ENCODE measurements around the gene RNF167.
A peak's percentile ranks its signal among the peaks of the same experiment; 100 is the strongest.

RNF167 gene

GRCh38 chr17:4939546-4939795 is 597 bp upstream of the RNF167 start:
- Histone ChIP-seq H3K36me3 (ENCODE audit: control insufficient read depth in 2 of 2, insufficient read depth in 1 of 2, low read length in 2 of 2) (peaks cover 38 to 68% of the 10 kb centered on the region in 2 experiments), H3K4me3 (ENCODE audit: low read depth, low read length) (peak overlapping the region; percentile 87), H3K4me1 (ENCODE audit: control insufficient read depth, insufficient read depth, low read length) (peaks cover 9% of the 10 kb centered on the region), H3K9me3 (ENCODE audit: control insufficient read depth, insufficient read depth, low read depth, low read length) (no peaks in the 10 kb centered on the region), H3K27ac (ENCODE audit: extremely low read depth, low read depth, low read length) (peak overlapping the region; percentile 93)
- ChIA-PET CTCF (interaction anchor here (0.5 to 3.0 kb wide), 9 partner anchors 9 to 1060 kb away, joined by 3 to 20 read pairs (median 3); partner anchors contain the start of genes CHRNE and PFN1), POLR2A (interaction anchor here (0.6 to 3.4 kb wide), 21 partner anchors 10 to 252 kb away, joined by 3 to 109 read pairs (median 9); partner anchors contain the start of genes CAMTA2, CHRNE, ENO3 and INCA1)
- peak; percentile 70; the same call in 1 of the 2 replicates for TF ChIP-seq ZSCAN5A (tag by site-specific recombination; IDR thresholded peaks at IDR 0.05)
- no peak for TF ChIP-seq MZF1 (tag by site-specific recombination; IDR thresholded peaks at IDR 0.05; ENCODE audit: borderline replicate concordance)
- no peak for TF ChIP-seq ZFP41 (tag by site-specific recombination; IDR thresholded peaks at IDR 0.05; ENCODE audit: borderline replicate concordance)
- TF ChIP-seq REPIN1 (tag by site-specific recombination; IDR thresholded peaks at IDR 0.05; ENCODE audit: low read depth), result no peak
- no peak for TF ChIP-seq ZNF280D (tag by site-specific recombination; IDR thresholded peaks at IDR 0.05)
- TF ChIP-seq ZNF248 (tag by site-specific recombination; IDR thresholded peaks at IDR 0.05), result no peak
- peak; percentile 86 for TF ChIP-seq ZIC2 (tag by site-specific recombination; IDR thresholded peaks at IDR 0.05)
- peak; percentile 51; the same call in 1 of the 2 replicates for TF ChIP-seq ZBTB48 (tag by site-specific recombination; IDR thresholded peaks at IDR 0.05)
- TF ChIP-seq CTCF (tag by site-specific recombination; IDR thresholded peaks at IDR 0.05), result no peak
- no peak for TF ChIP-seq ZBTB7A (tag by site-specific recombination; IDR thresholded peaks at IDR 0.05; ENCODE audit: low read depth)
- no peak for TF ChIP-seq ZNF114 (tag by site-specific recombination; IDR thresholded peaks at IDR 0.05)
- no peak for TF ChIP-seq ZNF707 (tag by site-specific recombination; IDR thresholded peaks at IDR 0.05)
- TF ChIP-seq ZNF501 (tag by site-specific recombination; IDR thresholded peaks at IDR 0.05), result no peak
- TF ChIP-seq WT1 (tag by site-specific recombination; IDR thresholded peaks at IDR 0.05), result peak; percentile 31; the same call in 1 of the 2 replicates
- peak; percentile 46; the same call in 1 of the 2 replicates for TF ChIP-seq ZNF600 (tag by site-specific recombination; IDR thresholded peaks at IDR 0.05)
- no peak for TF ChIP-seq ZNF10 (tag by site-specific recombination; IDR thresholded peaks at IDR 0.05)
- TF ChIP-seq YY2 (tag by site-specific recombination; IDR thresholded peaks at IDR 0.05), result 0 out of 2 replicates have a peak, but pooled peaks have one; percentile 82
- no peak for TF ChIP-seq ZNF529 (tag by site-specific recombination; IDR thresholded peaks at IDR 0.05; ENCODE audit: insufficient replicate concordance)
- TF ChIP-seq TSHZ1 (tag by site-specific recombination; IDR thresholded peaks at IDR 0.05; ENCODE audit: borderline replicate concordance), result 0 out of 2 replicates have a peak, but pooled peaks have one; percentile 15
- no peak for TF ChIP-seq TCF7L2 (IDR thresholded peaks at IDR 0.05; ENCODE audit: borderline replicate concordance, low read depth, low read length)
- no peak for TF ChIP-seq ZNF174 (tag by site-specific recombination; IDR thresholded peaks at IDR 0.05)
- TF ChIP-seq ZNF629 (tag by site-specific recombination; IDR thresholded peaks at IDR 0.05), result no peak
- TF ChIP-seq REST (tag by site-specific recombination; IDR thresholded peaks at IDR 0.05), result no peak
- TF ChIP-seq RBAK (tag by site-specific recombination; IDR thresholded peaks at IDR 0.05), result no peak
- no peak for TF ChIP-seq ZNF76 (tag by site-specific recombination; IDR thresholded peaks at IDR 0.05; ENCODE audit: borderline replicate concordance, low read depth)
- no peak for TF ChIP-seq HOXA7 (CRISPR knock-in tag; IDR thresholded peaks at IDR 0.05; ENCODE audit: borderline replicate concordance)

Measured in HEK293 (cell line).